OCI-LY7 (cell line): Measurements from ENCODE around the gene AGAP9. TPM values are rescaled to one million over a fixed set of nuclear protein-coding genes. Genes with fewer than 3 reads are reported as not detected.

Experiments used
- BruUV-seq: library from RNA; stranded (reverse); fragments of 400-500 nt; replicated peaks from 2 replicates; lab custom pipeline; 2021; lab: Mats Ljungman, UMichigan
- CTCF ChIA-PET: fragments of 300-600 bp; sonication (Branson Sonifier 250); formaldehyde crosslinking; loops from one replicate; lab custom pipeline; 2022; ENCODE audit warnings: antibody characterized with exemption; ENCODE audit not compliant: unreplicated experiment; lab: Charles Lee
- POLR2A ChIA-PET: fragments of 300-600 bp; sonication (Branson Sonifier 250); formaldehyde crosslinking; loops from one replicate; lab custom pipeline; 2022; ENCODE audit warnings: antibody characterized with exemption; lab: Charles Lee
- DNase-seq: peaks from one replicate; pipeline ENCODE4 v3.0.0-alpha.2; 2015; ENCODE audit warnings: low spot score
- H2AFZ ChIP-seq: fragments of 200-600 bp; sonication (generic), shearing (Covaris generic); 2 replicates; pipeline ENCODE4 v1.6.1; 2014; ENCODE audit warnings: mild to moderate bottlenecking, antibody characterized with exemption, low read length, moderate library complexity
- H3K27ac ChIP-seq: fragments of 200-600 bp; sonication (generic); 2 replicates; pipeline ENCODE4 v1.5.1; 2014; ENCODE audit warnings: mixed run types, low read depth, mild to moderate bottlenecking, moderate library complexity, low read length, inconsistent platforms; ENCODE audit not compliant: poor library complexity, severe bottlenecking
- H3K36me3 ChIP-seq: fragments of 200-600 bp; sonication (generic); 2 replicates; pipeline ENCODE4 v1.6.1; 2014; ENCODE audit warnings: mild to moderate bottlenecking, antibody characterized with exemption, low read length, moderate library complexity, mixed read lengths; ENCODE audit not compliant: insufficient read depth
- H3K4me1 ChIP-seq: fragments of 200-600 bp; sonication (generic); 2 replicates; pipeline ENCODE4 v1.5.1; 2014; ENCODE audit warnings: mild to moderate bottlenecking, low read length; ENCODE audit not compliant: insufficient read depth, poor library complexity, severe bottlenecking
- H3K4me2 ChIP-seq: fragments of 200-600 bp; sonication (generic); 2 replicates; pipeline ENCODE4 v1.6.1; 2014; ENCODE audit warnings: mild to moderate bottlenecking, low read length
- H3K4me3 ChIP-seq: fragments of 200-600 bp; sonication (generic); 2 replicates; pipeline ENCODE4 v1.5.1; 2014; ENCODE audit warnings: mild to moderate bottlenecking, low read depth, low read length; ENCODE audit not compliant: poor library complexity, severe bottlenecking
- H3K79me2 ChIP-seq: fragments of 200-600 bp; sonication (generic); 2 replicates; pipeline ENCODE4 v1.6.1; 2016; ENCODE audit warnings: low read depth, mild to moderate bottlenecking, low read length, moderate library complexity, mixed read lengths; ENCODE audit not compliant: insufficient read depth
- H3K9me2 ChIP-seq: fragments of 200-600 bp; sonication (generic); 2 replicates; pipeline ENCODE4 v1.6.1; 2016; ENCODE audit warnings: mild to moderate bottlenecking, low read length, mixed read lengths; ENCODE audit not compliant: insufficient read depth
- H3K9me3 ChIP-seq: fragments of 200-600 bp; sonication (generic); 2 replicates; pipeline ENCODE4 v1.6.1; 2014; ENCODE audit warnings: mild to moderate bottlenecking, mixed run types, low read length, mixed read lengths
- H4K20me1 ChIP-seq: fragments of 200-600 bp; sonication (generic); 2 replicates; pipeline ENCODE4 v1.6.1; 2014; ENCODE audit warnings: mild to moderate bottlenecking, antibody characterized with exemption, low read length, moderate library complexity, mixed read lengths; ENCODE audit not compliant: insufficient read depth
- EZH2phosphoT487 ChIP-seq: fragments of 200-600 bp; sonication (generic); IDR thresholded peaks from 2 replicates; pipeline ENCODE4 v1.6.1; 2018; ENCODE audit warnings: low read depth, borderline replicate concordance, mild to moderate bottlenecking, mixed run types, antibody characterized with exemption, low read length, moderate library complexity, mixed read lengths
- intact Hi-C: fragments of 100-400 bp; cut with micrococcal nuclease; formaldehyde crosslinking; loops from one replicate; pipeline ENCODE4 v1.10.0; 2022; ENCODE audit not compliant: unreplicated experiment
- total RNA-seq, 2 experiments: library from RNA; depleted of rRNA in 1 of 2; stranded (reverse); fragments of >200 nt in 1 of 2; shearing (Covaris generic) in 1 of 2; gene quantifications; 2 replicates each; pipeline ENCODE4 v1.2.3, GENCODE V29; 2014 to 2022
- TF ChIP-seq, protein P1 (sequence below): fragments of 200-600 bp; sonication (generic); conservative IDR thresholded peaks from 2 replicates; pipeline ENCODE4 v1.5.1; 2014; ENCODE audit warnings: mild to moderate bottlenecking, antibody characterized with exemption, low read length, moderate library complexity, mixed read lengths

The AGAP9 gene
- total RNA-seq, 2 experiments from 2014 or later, result 4.8 to 7.6 TPM

DNA sequence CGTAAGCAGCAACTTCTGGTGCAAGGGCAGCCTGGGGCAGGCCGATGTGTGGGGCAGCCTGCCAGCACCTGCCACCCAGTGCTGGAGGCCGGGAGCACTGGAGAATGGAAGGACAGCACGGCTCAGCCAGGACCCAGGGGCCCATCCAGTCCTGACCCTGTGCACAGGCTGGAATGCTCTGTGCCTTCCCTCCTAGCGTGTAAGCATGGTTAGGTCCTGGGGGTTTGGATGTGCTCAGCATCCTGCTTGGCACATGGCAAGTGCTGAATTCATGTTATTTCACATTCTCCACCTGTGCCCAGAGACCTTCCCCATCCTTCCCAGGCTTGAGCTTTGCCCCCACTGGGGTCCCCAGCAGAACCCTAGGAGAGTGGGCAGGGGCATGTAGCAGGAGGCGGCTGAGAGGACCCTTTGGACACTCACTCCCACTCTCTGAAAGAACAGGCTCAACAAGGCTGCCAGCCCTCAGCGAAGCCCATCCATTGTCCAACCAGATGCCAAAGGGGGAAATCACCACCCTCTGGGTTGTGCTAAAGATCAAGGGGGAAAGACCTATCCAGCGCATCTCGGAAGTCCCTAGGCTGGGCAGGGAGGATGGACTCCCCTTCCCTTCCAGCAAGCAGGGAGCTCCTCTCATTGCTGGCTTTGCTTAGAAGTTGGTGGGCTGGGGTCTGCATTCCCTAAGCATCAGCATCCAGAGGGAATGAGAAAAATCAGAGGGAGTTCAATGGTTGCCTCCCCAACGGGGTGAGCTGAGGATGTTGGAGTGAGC lies 69.2 kb downstream of the AGAP9 start:
- Histone ChIP-seq H3K36me3 (no peaks in the 10 kb centered on the region), H3K9me2 (no peaks in the 10 kb centered on the region), H3K27ac (no peak overlapping the region), H3K4me1 (peaks cover 4% of the 10 kb centered on the region), H4K20me1 (no peaks in the 10 kb centered on the region), H2AFZ (no peak overlapping the region), H3K4me3 (no peak overlapping the region), H3K9me3 (no peaks in the 10 kb centered on the region), H3K79me2 (no peaks in the 10 kb centered on the region), H3K4me2 (no peak overlapping the region)
- BruUV-seq, result no TSS peak
- ChIA-PET POLR2A (no interaction called here), CTCF (no interaction called here)
- intact Hi-C loops, result no loop called here
- TF ChIP-seq EZH2phosphoT487, result no peak
- TF ChIP-seq, protein P1, sequence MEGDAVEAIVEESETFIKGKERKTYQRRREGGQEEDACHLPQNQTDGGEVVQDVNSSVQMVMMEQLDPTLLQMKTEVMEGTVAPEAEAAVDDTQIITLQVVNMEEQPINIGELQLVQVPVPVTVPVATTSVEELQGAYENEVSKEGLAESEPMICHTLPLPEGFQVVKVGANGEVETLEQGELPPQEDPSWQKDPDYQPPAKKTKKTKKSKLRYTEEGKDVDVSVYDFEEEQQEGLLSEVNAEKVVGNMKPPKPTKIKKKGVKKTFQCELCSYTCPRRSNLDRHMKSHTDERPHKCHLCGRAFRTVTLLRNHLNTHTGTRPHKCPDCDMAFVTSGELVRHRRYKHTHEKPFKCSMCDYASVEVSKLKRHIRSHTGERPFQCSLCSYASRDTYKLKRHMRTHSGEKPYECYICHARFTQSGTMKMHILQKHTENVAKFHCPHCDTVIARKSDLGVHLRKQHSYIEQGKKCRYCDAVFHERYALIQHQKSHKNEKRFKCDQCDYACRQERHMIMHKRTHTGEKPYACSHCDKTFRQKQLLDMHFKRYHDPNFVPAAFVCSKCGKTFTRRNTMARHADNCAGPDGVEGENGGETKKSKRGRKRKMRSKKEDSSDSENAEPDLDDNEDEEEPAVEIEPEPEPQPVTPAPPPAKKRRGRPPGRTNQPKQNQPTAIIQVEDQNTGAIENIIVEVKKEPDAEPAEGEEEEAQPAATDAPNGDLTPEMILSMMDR, result no peak
- DNase-seq, result no peak

DNA sequence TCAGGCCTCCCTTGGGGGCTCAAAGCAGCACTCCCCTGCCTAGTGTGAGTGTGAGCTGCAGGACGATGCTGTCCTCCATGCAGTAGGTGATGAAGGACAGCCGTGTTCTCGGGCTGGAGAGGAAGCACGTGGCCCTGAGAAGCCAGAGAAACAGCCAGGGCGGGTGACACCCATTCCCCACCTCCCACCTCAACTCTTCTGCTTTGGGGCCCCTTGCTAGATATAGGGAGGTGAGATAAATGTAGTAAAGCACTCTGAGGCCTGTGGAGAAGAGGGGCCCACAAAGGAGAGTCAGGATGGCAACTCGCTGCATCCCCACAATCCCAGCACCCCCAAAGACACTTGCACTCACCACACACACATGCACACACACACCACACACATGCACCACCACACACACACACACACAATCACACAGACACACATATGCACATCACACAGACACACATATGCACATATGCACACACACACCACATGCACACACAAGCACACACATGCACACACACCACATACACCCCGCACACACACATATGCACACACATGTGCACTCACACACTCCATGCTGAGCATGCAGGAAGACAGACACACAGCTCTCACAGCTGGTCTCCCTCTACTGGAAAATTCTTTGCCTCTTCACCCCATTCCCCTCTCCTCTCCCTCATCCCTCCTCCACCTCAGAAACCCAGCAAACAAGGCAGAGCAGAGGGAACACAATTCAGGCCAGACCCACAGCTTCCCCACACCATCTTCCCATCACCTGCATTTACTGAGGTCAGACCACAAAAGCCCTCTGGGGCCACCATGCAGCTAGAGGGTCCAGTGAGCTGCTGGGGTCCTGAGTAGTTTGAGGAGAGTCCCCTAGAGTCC lies 70.1 kb downstream of the AGAP9 start:
- TF ChIP-seq, protein P1, result no peak
- no peak for TF ChIP-seq EZH2phosphoT487
- Histone ChIP-seq H3K4me1 (peaks cover 5% of the 10 kb centered on the region), H3K9me3 (no peaks in the 10 kb centered on the region), H3K4me3 (no peak overlapping the region), H3K4me2 (no peak overlapping the region), H4K20me1 (no peaks in the 10 kb centered on the region), H3K27ac (no peak overlapping the region), H3K79me2 (no peaks in the 10 kb centered on the region), H2AFZ (no peak overlapping the region), H3K9me2 (no peaks in the 10 kb centered on the region), H3K36me3 (no peaks in the 10 kb centered on the region)
- no TSS peak for BruUV-seq
- DNase-seq, result no peak
- ChIA-PET CTCF (no interaction called here), POLR2A (no interaction called here)
- intact Hi-C loops, result no loop called here
